HepG2 (cell line): ENCODE data around the gene MRPL43. TPM values are rescaled to one million over a fixed set of nuclear protein-coding genes. Genes with fewer than 3 reads are reported as not detected.
A peak's percentile ranks its signal among the peaks of the same experiment; 100 is the strongest.

Experiments used
- AGO2 ChIP-seq: fragments of 200-400 bp; formaldehyde crosslinking; optimal IDR thresholded peaks from 2 replicates; pipeline ENCODE3; 2017; ENCODE audit warnings: mild to moderate bottlenecking, low read depth, low read length, moderate library complexity
- ATRX ChIP-seq: sonication (generic); formaldehyde crosslinking; IDR thresholded peaks from 2 replicates; pipeline ENCODE4 v1.4.0; 2020; ENCODE audit warnings: missing genetic modification reagents, borderline replicate concordance
- CBX1 ChIP-seq: IDR thresholded peaks from one replicate; pipeline ENCODE4 v1.6.1; 2016; ENCODE audit warnings: antibody characterized with exemption, low read depth
- CEBPB ChIP-seq: IDR thresholded peaks from 2 replicates; pipeline ENCODE4 v1.6.1; 2011; ENCODE audit warnings: low read depth, low read length, improper control_type of control experiment, borderline replicate concordance
- ESRRA ChIP-seq: sonication (generic); formaldehyde crosslinking; IDR thresholded peaks from 2 replicates; pipeline ENCODE4 v1.5.1; 2020; ENCODE audit warnings: mild to moderate bottlenecking, low read depth, missing genetic modification reagents
- HOXA5 ChIP-seq: sonication (generic); formaldehyde crosslinking; IDR thresholded peaks from 2 replicates; pipeline ENCODE4 v1.4.0; 2020; ENCODE audit warnings: missing genetic modification reagents
- ISX ChIP-seq: sonication (generic); formaldehyde crosslinking; conservative IDR thresholded peaks from 2 replicates; pipeline ENCODE4 v1.5.0; 2020; ENCODE audit warnings: missing genetic modification reagents
- SIX1 ChIP-seq: sonication (generic); formaldehyde crosslinking; IDR thresholded peaks from 2 replicates; pipeline ENCODE4 v1.4.0; 2020; ENCODE audit warnings: missing genetic modification reagents, borderline replicate concordance
- SMYD3 ChIP-seq: sonication (generic); formaldehyde crosslinking; IDR thresholded peaks from 2 replicates; pipeline ENCODE4 v1.8.1; 2023; ENCODE audit warnings: mild to moderate bottlenecking, missing genetic modification reagents
- SSRP1 ChIP-seq: IDR thresholded peaks from 2 replicates; pipeline ENCODE4 v1.6.1; 2016; ENCODE audit warnings: control low read depth
- TSC22D2 ChIP-seq: sonication (generic); formaldehyde crosslinking; IDR thresholded peaks from 2 replicates; pipeline ENCODE4 v1.5.1; 2020; ENCODE audit warnings: missing genetic modification reagents, mild to moderate bottlenecking, borderline replicate concordance
- ZBTB20 ChIP-seq: sonication (generic); formaldehyde crosslinking; IDR thresholded peaks from 2 replicates; pipeline ENCODE4 v1.8.1; 2023; ENCODE audit warnings: missing genetic modification reagents, low read depth, mild to moderate bottlenecking, borderline replicate concordance
- ZNF12 ChIP-seq: sonication (generic); formaldehyde crosslinking; IDR thresholded peaks from 2 replicates; pipeline ENCODE4 v1.5.0; 2020; ENCODE audit warnings: missing genetic modification reagents
- ZNF124 ChIP-seq: sonication (generic); formaldehyde crosslinking; IDR thresholded peaks from 2 replicates; pipeline ENCODE4 v1.4.0; 2020; ENCODE audit warnings: missing genetic modification reagents
- ZNF280B ChIP-seq: sonication (generic); formaldehyde crosslinking; IDR thresholded peaks from 2 replicates; pipeline ENCODE4 v1.5.0; 2020; ENCODE audit warnings: missing genetic modification reagents, mild to moderate bottlenecking, borderline replicate concordance
- ZNF441 ChIP-seq: sonication (generic); formaldehyde crosslinking; IDR thresholded peaks from 2 replicates; pipeline ENCODE4 v1.7.0; 2021; ENCODE audit warnings: missing genetic modification reagents, borderline replicate concordance
- ZNF552 ChIP-seq: sonication (generic); formaldehyde crosslinking; IDR thresholded peaks from 2 replicates; pipeline ENCODE4 v1.9.0; 2022; ENCODE audit warnings: missing genetic modification reagents, mild to moderate bottlenecking, borderline replicate concordance
- ZNF615 ChIP-seq: sonication (generic); formaldehyde crosslinking; IDR thresholded peaks from 2 replicates; pipeline ENCODE4 v1.5.0; 2020; ENCODE audit warnings: mild to moderate bottlenecking, missing genetic modification reagents, borderline replicate concordance
- ZNF7 ChIP-seq: IDR thresholded peaks from 2 replicates; pipeline ENCODE4 v1.6.1; 2016; ENCODE audit warnings: missing biosample characterization, missing genetic modification reagents
- ZNF775 ChIP-seq: sonication (generic); formaldehyde crosslinking; IDR thresholded peaks from 2 replicates; pipeline ENCODE4 v1.4.0; 2020; ENCODE audit warnings: missing genetic modification reagents, mild to moderate bottlenecking, moderate library complexity, borderline replicate concordance
- polyA plus RNA-seq, 8 experiments: library from polyadenylated mRNA; depleted of rRNA in 3 of 8; stranded (reverse) in 7 of 8; unstranded in 1 of 8; fragments of >200 nt; fragmentation: Illumina TruSeq in 4 of 8; extraction: Trizol in 4 of 8; gene quantifications; 2 replicates each; pipeline versions ENCODE4 v1.2.1 to v1.2.3, GENCODE V29; 2011 to 2016; ENCODE audit warnings: low read depth in 4 of 8, missing spikeins in 1 of 8, mixed read lengths in 1 of 8; ENCODE audit not compliant: insufficient read depth in 1 of 8
- total RNA-seq, 5 experiments: library from RNA; depleted of rRNA; stranded (reverse); fragments of >200 nt; fragmentation: Illumina TruSeq; extraction: Trizol; gene quantifications; 2 replicates each; pipeline ENCODE4 v1.2.3, GENCODE V29; 2016; ENCODE audit warnings: low read depth in 1 of 5
- TF ChIP-seq, protein P1 (sequence below): sonication (generic); formaldehyde crosslinking; IDR thresholded peaks from 2 replicates; pipeline ENCODE4 v1.8.0; 2022; ENCODE audit warnings: missing genetic modification reagents, mild to moderate bottlenecking, borderline replicate concordance
- TF ChIP-seq, protein P2 (sequence below): sonication (generic); formaldehyde crosslinking; IDR thresholded peaks from 2 replicates; pipeline ENCODE4 v1.4.0; 2020; ENCODE audit warnings: missing genetic modification reagents, borderline replicate concordance
- TF ChIP-seq, protein P3 (sequence below): sonication (generic); formaldehyde crosslinking; IDR thresholded peaks from 2 replicates; pipeline ENCODE4 v1.4.0; 2020; ENCODE audit warnings: mild to moderate bottlenecking, missing genetic modification reagents

MRPL43 gene
- total and polyA plus RNA-seq, 2 of the 13 experiments (the other 11 are each of a cell fraction or from before 2014, with no cell fraction given), result 71.0 to 73.7 TPM

- no peak for TF ChIP-seq ZNF280B (CRISPR knock-in tag)
- TF ChIP-seq ATRX (CRISPR knock-in tag), result no peak
- no peak for TF ChIP-seq ZNF441 (CRISPR knock-in tag)
- TF ChIP-seq, protein P1, sequence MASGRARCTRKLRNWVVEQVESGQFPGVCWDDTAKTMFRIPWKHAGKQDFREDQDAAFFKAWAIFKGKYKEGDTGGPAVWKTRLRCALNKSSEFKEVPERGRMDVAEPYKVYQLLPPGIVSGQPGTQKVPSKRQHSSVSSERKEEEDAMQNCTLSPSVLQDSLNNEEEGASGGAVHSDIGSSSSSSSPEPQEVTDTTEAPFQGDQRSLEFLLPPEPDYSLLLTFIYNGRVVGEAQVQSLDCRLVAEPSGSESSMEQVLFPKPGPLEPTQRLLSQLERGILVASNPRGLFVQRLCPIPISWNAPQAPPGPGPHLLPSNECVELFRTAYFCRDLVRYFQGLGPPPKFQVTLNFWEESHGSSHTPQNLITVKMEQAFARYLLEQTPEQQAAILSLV (CRISPR knock-in tag), result 0 out of 2 replicates have a peak, but pooled peaks have one; percentile 69
- 0 out of 2 replicates have a peak, but pooled peaks have one; percentile 32 for TF ChIP-seq SSRP1 (CRISPR knock-in tag)
- no peak for TF ChIP-seq CEBPB
- no peak for TF ChIP-seq SIX1 (CRISPR knock-in tag)
- TF ChIP-seq CBX1, result no peak
- no peak; the same call in 1 of the 2 replicates for TF ChIP-seq ISX (CRISPR knock-in tag)
- TF ChIP-seq ZBTB20, result no peak
- TF ChIP-seq ZNF615, result 0 out of 2 replicates have a peak, but pooled peaks have one; percentile 15
- TF ChIP-seq ZNF12 (CRISPR knock-in tag), result no peak
- TF ChIP-seq ZNF124 (CRISPR knock-in tag), result no peak
- no peak for TF ChIP-seq ZNF552
- peak; percentile 42; the same call in 1 of the 2 replicates for TF ChIP-seq ESRRA
- TF ChIP-seq TSC22D2 (CRISPR knock-in tag), result no peak
- 0 out of 2 replicates have a peak, but pooled peaks have one; percentile 36 for TF ChIP-seq HOXA5 (CRISPR knock-in tag)
- no peak for TF ChIP-seq AGO2
- TF ChIP-seq SMYD3 (CRISPR knock-in tag), result 0 out of 2 replicates have a peak, but pooled peaks have one; percentile 45
- TF ChIP-seq ZNF7 (CRISPR knock-in tag), result no peak
- TF ChIP-seq, protein P2, sequence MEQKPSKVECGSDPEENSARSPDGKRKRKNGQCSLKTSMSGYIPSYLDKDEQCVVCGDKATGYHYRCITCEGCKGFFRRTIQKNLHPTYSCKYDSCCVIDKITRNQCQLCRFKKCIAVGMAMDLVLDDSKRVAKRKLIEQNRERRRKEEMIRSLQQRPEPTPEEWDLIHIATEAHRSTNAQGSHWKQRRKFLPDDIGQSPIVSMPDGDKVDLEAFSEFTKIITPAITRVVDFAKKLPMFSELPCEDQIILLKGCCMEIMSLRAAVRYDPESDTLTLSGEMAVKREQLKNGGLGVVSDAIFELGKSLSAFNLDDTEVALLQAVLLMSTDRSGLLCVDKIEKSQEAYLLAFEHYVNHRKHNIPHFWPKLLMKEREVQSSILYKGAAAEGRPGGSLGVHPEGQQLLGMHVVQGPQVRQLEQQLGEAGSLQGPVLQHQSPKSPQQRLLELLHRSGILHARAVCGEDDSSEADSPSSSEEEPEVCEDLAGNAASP (CRISPR knock-in tag), result peak; percentile 17; the same call in 1 of the 2 replicates
- TF ChIP-seq, protein P3, sequence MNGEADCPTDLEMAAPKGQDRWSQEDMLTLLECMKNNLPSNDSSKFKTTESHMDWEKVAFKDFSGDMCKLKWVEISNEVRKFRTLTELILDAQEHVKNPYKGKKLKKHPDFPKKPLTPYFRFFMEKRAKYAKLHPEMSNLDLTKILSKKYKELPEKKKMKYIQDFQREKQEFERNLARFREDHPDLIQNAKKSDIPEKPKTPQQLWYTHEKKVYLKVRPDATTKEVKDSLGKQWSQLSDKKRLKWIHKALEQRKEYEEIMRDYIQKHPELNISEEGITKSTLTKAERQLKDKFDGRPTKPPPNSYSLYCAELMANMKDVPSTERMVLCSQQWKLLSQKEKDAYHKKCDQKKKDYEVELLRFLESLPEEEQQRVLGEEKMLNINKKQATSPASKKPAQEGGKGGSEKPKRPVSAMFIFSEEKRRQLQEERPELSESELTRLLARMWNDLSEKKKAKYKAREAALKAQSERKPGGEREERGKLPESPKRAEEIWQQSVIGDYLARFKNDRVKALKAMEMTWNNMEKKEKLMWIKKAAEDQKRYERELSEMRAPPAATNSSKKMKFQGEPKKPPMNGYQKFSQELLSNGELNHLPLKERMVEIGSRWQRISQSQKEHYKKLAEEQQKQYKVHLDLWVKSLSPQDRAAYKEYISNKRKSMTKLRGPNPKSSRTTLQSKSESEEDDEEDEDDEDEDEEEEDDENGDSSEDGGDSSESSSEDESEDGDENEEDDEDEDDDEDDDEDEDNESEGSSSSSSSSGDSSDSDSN (CRISPR knock-in tag), result peak; percentile 31; the same call in 1 of the 2 replicates
- no peak for TF ChIP-seq ZNF775 (CRISPR knock-in tag)
These were observed 17.0 kb downstream of the MRPL43 start (continued) for GRCh38 chr10:100970076-100970913.
